SK-MEL-5 (cell line): ENCODE data around the gene SHH. TPM values are rescaled to one million over a fixed set of nuclear protein-coding genes. Genes with fewer than 3 reads are reported as not detected.

Experiments used
- DNase-seq: peaks from one replicate; pipeline ENCODE4 v3.0.0-alpha.2; 2016; ENCODE audit warnings: low read depth, low spot score
- in situ Hi-C: cut with HindIII; loops from 2 replicates; pipeline ENCODE4 v1.10.0; 2016; ENCODE audit warnings: low sequenced_read_pairs, high pct_unique_total_duplicates, low pct_unique_long_range_greater_than_20kb
- total RNA-seq: library from RNA; depleted of rRNA; stranded (reverse); fragments of >200 nt; shearing (Covaris generic); gene quantifications from 2 replicates; pipeline ENCODE4 v1.2.3, GENCODE V29; 2014

The SHH gene
- total RNA-seq, 1 experiment from 2014 or later = 0.08 TPM

- DNase-seq = no peak
- in situ Hi-C loops = no loop called here
Observed at GRCh38 chr7:155789001-155789725, 23.1 kb downstream of the SHH start.

- in situ Hi-C loops = no loop called here
- DNase-seq = no peak
Observed at GRCh38 chr7:155788616-155789000, 23.7 kb downstream of the SHH start.

GRCh38 chr7:155787171-155787851 is 25.0 kb downstream of the SHH start:
- in situ Hi-C loops = no loop called here
- peak; percentile 20 for DNase-seq

- DNase-seq = no peak
Observed at GRCh38 chr7:155786491-155786890, 25.8 kb downstream of the SHH start.

GRCh38 chr7:155785536-155785935 is 26.7 kb downstream of the SHH start:
- peak; percentile 66 for DNase-seq
- in situ Hi-C loops = no loop called here

More at GRCh38 chr7:155786491-155786890, 25.8 kb downstream of the SHH start:
- in situ Hi-C loops = no loop called here

GRCh38 chr7:155782466-155782865 is 29.8 kb downstream of the SHH start:
- in situ Hi-C loops = no loop called here
- no peak for DNase-seq

- in situ Hi-C loops = no loop called here
- no peak for DNase-seq
Observed at GRCh38 chr7:155781433-155781832, 30.8 kb downstream of the SHH start.

GRCh38 chr7:155780884-155781283 is 31.4 kb downstream of the SHH start:
- in situ Hi-C loops = no loop called here
- no peak for DNase-seq

GRCh38 chr7:155778349-155778748 is 33.9 kb downstream of the SHH start:
- in situ Hi-C loops = no loop called here

GRCh38 chr7:155776606-155777005 is 35.7 kb downstream of the SHH start:
- in situ Hi-C loops = no loop called here
- DNase-seq = no peak

More at GRCh38 chr7:155778349-155778748, 33.9 kb downstream of the SHH start:
- no peak for DNase-seq

GRCh38 chr7:155775691-155776090 is 36.6 kb downstream of the SHH start:
- no peak for DNase-seq
- in situ Hi-C loops = no loop called here

GRCh38 chr7:155774947-155775346 is 37.3 kb downstream of the SHH start:
- DNase-seq = no peak
- in situ Hi-C loops = no loop called here

- no peak for DNase-seq
- in situ Hi-C loops = no loop called here
Observed at GRCh38 chr7:155773531-155773930, 38.7 kb downstream of the SHH start.

GRCh38 chr7:155770241-155770640 is 42.0 kb downstream of the SHH start:
- in situ Hi-C loops = no loop called here
- DNase-seq = peak; percentile 59

GRCh38 chr7:155769701-155770100 is 42.6 kb downstream of the SHH start:
- in situ Hi-C loops = no loop called here

GRCh38 chr7:155766966-155767916 is 45.0 kb downstream of the SHH start:
- in situ Hi-C loops = no loop called here
- peak; percentile 40 for DNase-seq

More at GRCh38 chr7:155769701-155770100, 42.6 kb downstream of the SHH start:
- peak; percentile 100 for DNase-seq

- in situ Hi-C loops = no loop called here
- peak; percentile 82 for DNase-seq
Observed at GRCh38 chr7:155766386-155766785, 45.9 kb downstream of the SHH start.

- DNase-seq = no peak
- in situ Hi-C loops = no loop called here
Observed at GRCh38 chr7:155765458-155765857, 46.8 kb downstream of the SHH start.
